HEK293 (cell line): Measurements from ENCODE around the gene PRCD.
A peak's percentile ranks its signal among the peaks of the same experiment; 100 is the strongest.

ENCODE experiments used
- CTCF ChIP-seq: fragments of 450-650 bp; formaldehyde crosslinking; IDR thresholded peaks from 2 replicates; pipeline ENCODE4 v1.5.1; 2016; ENCODE audit warnings: missing biosample characterization, missing genetic modification characterization
- ELK4 ChIP-seq: IDR thresholded peaks from 2 replicates; pipeline ENCODE4 v1.6.1; 2011; ENCODE audit warnings: mild to moderate bottlenecking, low read depth, low read length, borderline replicate concordance
- FEZF1 ChIP-seq: fragments of 450-650 bp; formaldehyde crosslinking; IDR thresholded peaks from 2 replicates; pipeline ENCODE4 v1.5.1; 2016; ENCODE audit warnings: missing biosample characterization, missing genetic modification characterization
- PATZ1 ChIP-seq: fragments of 450-650 bp; formaldehyde crosslinking; IDR thresholded peaks from 2 replicates; pipeline ENCODE4 v1.5.1; 2016; ENCODE audit warnings: missing biosample characterization, missing genetic modification characterization
- REST ChIP-seq: fragments of 450-650 bp; formaldehyde crosslinking; IDR thresholded peaks from 2 replicates; pipeline ENCODE4 v1.5.1; 2016; ENCODE audit warnings: missing biosample characterization, missing genetic modification characterization
- WT1 ChIP-seq: fragments of 450-650 bp; formaldehyde crosslinking; IDR thresholded peaks from 2 replicates; pipeline ENCODE4 v1.5.1; 2016; ENCODE audit warnings: missing biosample characterization, missing genetic modification characterization
- ZNF148 ChIP-seq: fragments of 450-650 bp; formaldehyde crosslinking; IDR thresholded peaks from 2 replicates; pipeline ENCODE4 v1.5.0; 2017; ENCODE audit warnings: missing biosample characterization, missing genetic modification characterization, borderline replicate concordance
- ZNF221 ChIP-seq: fragments of 450-650 bp; formaldehyde crosslinking; IDR thresholded peaks from 2 replicates; pipeline ENCODE4 v1.5.1; 2017; ENCODE audit warnings: missing biosample characterization, missing genetic modification characterization, borderline replicate concordance
- ZNF24 ChIP-seq: fragments of 450-650 bp; formaldehyde crosslinking; IDR thresholded peaks from 2 replicates; pipeline ENCODE4 v1.5.1; 2016; ENCODE audit warnings: missing biosample characterization, missing genetic modification characterization
- ZNF280D ChIP-seq: fragments of 450-650 bp; formaldehyde crosslinking; IDR thresholded peaks from 2 replicates; pipeline ENCODE4 v1.5.1; 2016; ENCODE audit warnings: missing biosample characterization, missing genetic modification characterization
- ZNF324 ChIP-seq: fragments of 450-650 bp; formaldehyde crosslinking; IDR thresholded peaks from 2 replicates; pipeline ENCODE4 v1.5.1; 2016; ENCODE audit warnings: missing biosample characterization, missing genetic modification characterization
- ZNF362 ChIP-seq: fragments of 450-650 bp; formaldehyde crosslinking; IDR thresholded peaks from 2 replicates; pipeline ENCODE4 v1.5.1; 2016; ENCODE audit warnings: missing biosample characterization, missing genetic modification characterization
- ZNF366 ChIP-seq: fragments of 450-650 bp; formaldehyde crosslinking; conservative IDR thresholded peaks from 2 replicates; pipeline ENCODE4 v1.5.1; 2016; ENCODE audit warnings: missing biosample characterization, missing genetic modification characterization
- ZNF423 ChIP-seq: fragments of 450-650 bp; formaldehyde crosslinking; IDR thresholded peaks from 2 replicates; pipeline ENCODE4 v1.5.1; 2016; ENCODE audit warnings: missing biosample characterization, missing genetic modification characterization
- ZNF558 ChIP-seq: fragments of 450-650 bp; formaldehyde crosslinking; IDR thresholded peaks from 2 replicates; pipeline ENCODE4 v1.5.1; 2016; ENCODE audit warnings: missing biosample characterization, missing genetic modification characterization
- ZNF580 ChIP-seq: fragments of 450-650 bp; formaldehyde crosslinking; IDR thresholded peaks from 2 replicates; pipeline ENCODE4 v1.5.1; 2016; ENCODE audit warnings: missing biosample characterization, missing genetic modification characterization
- ZNF670 ChIP-seq: fragments of 450-650 bp; formaldehyde crosslinking; IDR thresholded peaks from 2 replicates; pipeline ENCODE4 v1.5.1; 2016; ENCODE audit warnings: missing biosample characterization, missing genetic modification characterization, low read depth
- ZNF692 ChIP-seq: fragments of 450-650 bp; formaldehyde crosslinking; IDR thresholded peaks from 2 replicates; pipeline ENCODE4 v1.5.1; 2016; ENCODE audit warnings: missing biosample characterization, missing genetic modification characterization
- ZNF747 ChIP-seq: fragments of 450-650 bp; formaldehyde crosslinking; IDR thresholded peaks from 2 replicates; pipeline ENCODE4 v1.5.1; 2016; ENCODE audit warnings: missing biosample characterization, missing genetic modification characterization
- ZNF777 ChIP-seq: fragments of 450-650 bp; formaldehyde crosslinking; IDR thresholded peaks from 2 replicates; pipeline ENCODE4 v1.5.1; 2017; ENCODE audit warnings: missing biosample characterization, missing genetic modification characterization, borderline replicate concordance
- ZNF837 ChIP-seq: fragments of 450-650 bp; formaldehyde crosslinking; IDR thresholded peaks from 2 replicates; pipeline ENCODE4 v1.5.1; 2016; ENCODE audit warnings: missing biosample characterization, missing genetic modification characterization

PRCD gene

GRCh38 chr17:76556765-76557367 lies 17.0 kb downstream of the PRCD start (continued):
- no peak for TF ChIP-seq ELK4
- TF ChIP-seq WT1 (tag by site-specific recombination): peak; percentile 13
- TF ChIP-seq ZNF837 (tag by site-specific recombination): no peak
- TF ChIP-seq ZNF24 (tag by site-specific recombination): 0 out of 2 replicates have a peak, but pooled peaks have one; percentile 16
- TF ChIP-seq PATZ1 (tag by site-specific recombination): no peak
- peak; percentile 89 for TF ChIP-seq REST (tag by site-specific recombination)
- TF ChIP-seq ZNF747 (tag by site-specific recombination): no peak
- TF ChIP-seq ZNF777 (tag by site-specific recombination): peak; percentile 58; the same call in 1 of the 2 replicates
- TF ChIP-seq ZNF692: peak; percentile 37; the same call in 1 of the 2 replicates
- TF ChIP-seq ZNF148: no peak
- 0 out of 2 replicates have a peak, but pooled peaks have one; percentile 12 for TF ChIP-seq ZNF280D (tag by site-specific recombination)
- peak; percentile 65; the same call in 1 of the 2 replicates for TF ChIP-seq ZNF580 (tag by site-specific recombination)
- TF ChIP-seq ZNF324 (tag by site-specific recombination): 0 out of 2 replicates have a peak, but pooled peaks have one; percentile 8
- TF ChIP-seq ZNF362 (tag by site-specific recombination): peak; percentile 99; the same call in 1 of the 2 replicates
- TF ChIP-seq ZNF558 (tag by site-specific recombination): 0 out of 2 replicates have a peak, but pooled peaks have one; percentile 19
- no peak for TF ChIP-seq ZNF366 (tag by site-specific recombination)
- no peak for TF ChIP-seq CTCF (tag by site-specific recombination)
- no peak for TF ChIP-seq ZNF670
- TF ChIP-seq FEZF1: peak; percentile 89
- TF ChIP-seq ZNF423 (tag by site-specific recombination): peak; percentile 24; the same call in 1 of the 2 replicates
- no peak for TF ChIP-seq ZNF221 (tag by site-specific recombination)
